SW 1271 (cell line): ENCODE data around the gene SRCAP.

Source experiments
- DNase-seq, 2 experiments: peaks; one replicate each; lab custom pipeline; 2025; lab: John Stamatoyannopoulos, UW

Gene SRCAP

DNA sequence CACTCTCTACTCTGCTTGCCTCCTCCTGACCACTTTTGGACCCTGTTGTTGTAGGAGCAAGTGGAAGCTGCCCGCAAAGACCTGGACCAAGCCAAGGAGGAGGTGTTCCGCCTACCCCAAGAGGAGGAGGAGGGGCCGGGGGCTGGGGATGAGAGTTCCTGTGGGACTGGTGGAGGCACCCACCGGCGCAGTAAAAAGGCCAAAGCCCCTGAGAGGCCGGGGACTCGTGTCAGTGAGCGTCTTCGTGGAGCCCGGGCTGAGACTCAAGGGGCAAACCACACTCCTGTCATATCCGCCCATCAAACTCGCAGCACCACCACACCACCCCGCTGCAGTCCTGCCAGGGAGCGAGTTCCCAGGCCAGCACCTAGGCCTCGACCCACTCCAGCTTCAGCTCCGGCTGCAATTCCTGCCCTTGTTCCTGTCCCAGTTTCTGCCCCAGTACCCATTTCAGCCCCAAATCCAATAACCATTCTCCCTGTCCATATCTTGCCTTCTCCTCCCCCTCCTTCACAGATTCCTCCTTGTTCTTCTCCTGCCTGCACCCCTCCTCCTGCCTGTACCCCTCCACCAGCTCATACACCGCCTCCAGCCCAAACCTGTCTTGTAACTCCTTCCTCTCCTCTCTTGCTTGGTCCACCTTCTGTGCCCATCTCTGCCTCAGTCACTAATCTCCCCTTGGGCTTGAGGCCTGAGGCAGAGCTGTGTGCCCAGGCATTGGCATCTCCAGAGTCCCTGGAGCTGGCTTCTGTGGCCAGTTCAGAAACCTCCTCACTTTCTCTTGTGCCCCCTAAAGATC, 38.2 kb downstream of the SRCAP start:
- DNase-seq: no peak

DNA sequence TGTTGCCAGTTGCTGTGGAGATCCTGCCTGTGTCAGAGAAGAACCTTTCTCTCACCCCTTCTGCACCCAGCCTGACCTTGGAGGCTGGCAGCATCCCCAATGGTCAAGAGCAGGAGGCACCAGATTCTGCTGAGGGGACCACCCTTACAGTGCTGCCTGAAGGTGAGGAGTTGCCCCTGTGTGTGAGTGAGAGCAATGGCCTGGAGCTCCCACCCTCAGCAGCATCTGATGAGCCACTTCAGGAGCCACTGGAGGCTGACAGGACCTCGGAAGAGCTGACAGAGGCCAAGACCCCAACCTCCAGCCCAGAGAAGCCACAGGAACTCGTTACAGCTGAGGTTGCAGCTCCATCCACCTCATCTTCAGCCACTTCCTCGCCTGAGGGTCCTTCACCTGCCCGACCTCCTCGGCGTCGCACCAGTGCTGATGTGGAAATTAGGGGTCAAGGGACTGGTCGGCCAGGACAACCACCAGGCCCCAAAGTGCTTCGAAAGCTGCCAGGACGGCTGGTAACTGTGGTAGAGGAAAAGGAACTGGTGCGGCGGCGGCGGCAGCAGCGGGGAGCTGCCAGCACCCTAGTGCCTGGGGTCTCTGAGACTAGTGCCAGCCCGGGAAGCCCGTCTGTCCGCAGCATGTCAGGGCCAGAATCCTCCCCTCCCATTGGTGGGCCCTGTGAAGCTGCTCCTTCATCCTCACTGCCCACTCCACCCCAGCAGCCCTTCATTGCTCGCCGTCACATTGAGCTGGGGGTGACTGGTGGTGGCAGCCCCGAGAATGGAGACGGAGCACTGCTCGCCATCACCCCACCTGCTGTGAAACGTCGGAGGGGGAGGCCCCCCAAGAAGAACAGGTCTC, 39.0 kb downstream of the SRCAP start:
- DNase-seq: no peak

DNA sequence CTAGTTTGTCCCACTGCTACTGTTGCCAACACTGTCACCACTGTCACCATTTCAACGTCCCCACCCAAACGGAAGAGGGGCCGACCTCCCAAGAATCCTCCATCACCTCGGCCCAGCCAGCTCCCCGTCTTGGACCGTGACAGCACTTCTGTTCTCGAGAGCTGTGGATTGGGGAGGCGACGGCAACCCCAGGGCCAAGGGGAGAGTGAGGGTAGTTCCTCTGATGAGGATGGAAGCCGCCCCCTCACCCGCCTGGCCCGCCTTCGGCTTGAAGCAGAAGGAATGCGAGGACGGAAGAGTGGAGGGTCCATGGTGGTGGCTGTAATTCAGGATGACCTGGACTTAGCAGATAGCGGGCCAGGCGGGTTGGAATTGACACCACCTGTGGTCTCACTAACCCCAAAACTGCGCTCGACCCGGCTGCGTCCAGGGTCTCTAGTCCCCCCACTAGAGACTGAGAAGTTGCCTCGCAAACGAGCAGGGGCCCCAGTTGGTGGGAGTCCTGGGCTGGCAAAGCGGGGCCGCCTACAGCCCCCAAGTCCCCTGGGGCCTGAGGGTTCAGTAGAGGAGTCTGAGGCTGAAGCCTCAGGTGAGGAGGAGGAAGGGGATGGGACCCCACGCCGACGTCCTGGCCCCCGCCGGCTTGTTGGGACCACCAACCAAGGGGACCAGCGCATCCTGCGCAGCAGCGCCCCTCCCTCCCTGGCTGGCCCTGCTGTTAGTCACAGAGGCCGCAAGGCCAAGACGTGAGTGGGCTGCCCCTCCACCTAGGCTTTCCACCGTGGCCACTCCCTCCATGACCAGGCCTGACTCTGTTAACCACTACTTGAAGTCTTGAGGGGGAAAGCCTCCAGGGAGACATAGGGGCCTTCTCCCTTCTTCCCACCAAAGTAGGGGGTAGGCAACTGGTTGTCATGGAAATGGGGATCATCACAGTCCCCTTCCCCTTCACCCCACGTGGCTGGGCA, 40.3 kb downstream of the SRCAP start:
- no peak for DNase-seq

DNA sequence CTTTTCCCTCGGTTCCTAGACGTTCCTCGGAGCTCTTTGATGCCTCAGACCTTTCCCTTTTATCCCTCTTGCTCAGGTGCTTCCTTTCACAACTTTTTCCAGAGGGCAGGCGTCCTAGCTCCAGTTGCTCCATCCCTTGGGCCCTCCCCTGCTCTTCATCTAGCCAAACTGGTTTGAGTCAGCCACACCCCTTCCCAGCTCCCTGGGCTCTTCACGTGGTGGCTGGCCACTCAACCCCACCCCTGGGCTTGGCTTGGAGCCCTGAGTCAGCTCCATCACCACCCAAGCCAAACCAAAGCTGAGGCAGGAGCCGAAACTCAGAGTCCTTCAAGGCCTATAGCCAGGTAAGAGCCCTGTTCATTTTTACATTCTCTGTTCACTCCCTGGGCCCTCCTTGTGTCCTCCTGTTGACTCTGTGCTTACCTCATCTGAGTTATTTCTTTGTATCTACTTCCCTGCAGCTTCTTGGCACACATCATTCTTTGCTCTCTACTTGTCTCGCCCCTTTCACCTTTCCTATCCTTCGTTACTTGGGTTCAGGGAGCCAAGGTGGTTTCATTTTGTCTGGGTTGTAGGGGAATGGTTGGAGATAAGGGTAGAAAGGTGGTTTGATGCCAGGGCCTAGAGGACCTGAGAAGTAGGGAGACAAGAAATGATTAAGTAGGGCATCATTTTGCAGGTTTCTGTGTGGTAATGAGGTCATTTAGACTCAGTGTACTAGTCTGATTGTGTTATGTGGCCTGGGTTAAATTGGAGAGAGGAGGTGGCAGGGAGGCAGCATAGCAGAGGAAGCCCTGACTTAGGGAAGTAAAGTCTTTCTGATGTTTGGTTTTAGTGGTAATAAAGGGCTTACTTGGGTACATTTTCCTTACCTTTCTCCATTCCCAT, 41.6 kb downstream of the SRCAP start:
- DNase-seq: peak; percentile 71 to 74

DNA sequence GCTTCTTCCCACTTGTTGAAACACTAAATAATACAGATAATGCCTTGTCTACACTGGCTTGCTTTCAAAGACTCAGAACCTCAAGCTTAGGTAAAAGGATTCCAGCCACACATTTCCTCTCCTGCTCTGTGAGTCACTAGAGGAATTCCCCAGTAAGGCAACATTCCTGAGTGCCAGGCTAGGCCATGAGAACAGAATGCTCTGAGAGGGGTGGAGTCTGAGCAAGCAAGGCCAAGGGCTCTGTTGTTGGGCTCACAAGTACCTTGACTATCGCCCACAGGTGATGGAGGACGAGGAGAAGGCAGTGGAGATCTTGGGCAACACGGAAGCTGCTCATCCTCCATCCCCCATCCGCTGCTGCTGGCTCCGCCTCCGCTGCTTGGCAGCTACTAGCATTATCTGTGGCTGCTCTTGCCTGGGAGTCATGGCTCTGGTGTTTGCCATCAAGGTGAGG, 42.5 kb downstream of the SRCAP start:
- DNase-seq: peak; percentile 64 to 90

DNA sequence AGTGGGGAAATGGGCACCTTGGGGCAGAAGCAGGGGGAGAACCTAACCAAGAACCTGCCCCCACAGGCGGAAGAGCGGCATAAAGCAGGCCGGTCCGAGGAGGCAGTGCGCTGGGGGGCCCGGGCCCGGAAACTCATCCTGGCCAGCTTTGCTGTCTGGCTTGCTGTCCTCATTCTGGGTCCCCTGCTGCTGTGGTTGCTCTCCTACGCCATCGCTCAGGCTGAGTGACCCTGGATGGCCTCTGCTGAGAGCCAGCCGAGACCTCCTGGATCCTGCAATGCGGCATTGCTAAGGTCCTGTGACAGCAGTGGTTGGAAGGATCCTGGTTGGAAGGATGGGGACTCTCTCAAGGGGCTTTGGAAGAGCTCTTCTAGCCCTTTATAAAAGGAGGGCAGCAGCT, 44.7 kb downstream of the SRCAP start:
- DNase-seq: no peak

DNA sequence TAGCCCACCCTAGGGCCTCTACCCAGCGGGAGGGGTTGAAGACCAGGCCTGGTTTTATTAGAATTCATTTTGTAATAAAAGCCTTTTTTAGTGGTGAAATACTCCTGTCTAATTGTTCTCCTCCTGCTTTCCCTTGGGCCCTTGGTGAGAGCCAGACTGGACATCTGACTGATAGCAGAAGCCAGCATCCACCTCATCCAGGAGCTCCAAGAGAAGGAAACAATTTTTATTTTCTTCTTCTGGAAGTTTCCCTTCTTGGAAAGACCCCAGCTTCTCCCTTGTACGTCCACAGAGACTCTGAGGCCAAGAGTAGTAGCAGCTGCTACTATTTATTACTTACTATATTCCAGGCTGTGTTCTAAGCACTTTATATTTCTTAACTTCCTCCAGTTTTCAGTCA, 45.2 kb downstream of the SRCAP start:
- no peak for DNase-seq

DNA sequence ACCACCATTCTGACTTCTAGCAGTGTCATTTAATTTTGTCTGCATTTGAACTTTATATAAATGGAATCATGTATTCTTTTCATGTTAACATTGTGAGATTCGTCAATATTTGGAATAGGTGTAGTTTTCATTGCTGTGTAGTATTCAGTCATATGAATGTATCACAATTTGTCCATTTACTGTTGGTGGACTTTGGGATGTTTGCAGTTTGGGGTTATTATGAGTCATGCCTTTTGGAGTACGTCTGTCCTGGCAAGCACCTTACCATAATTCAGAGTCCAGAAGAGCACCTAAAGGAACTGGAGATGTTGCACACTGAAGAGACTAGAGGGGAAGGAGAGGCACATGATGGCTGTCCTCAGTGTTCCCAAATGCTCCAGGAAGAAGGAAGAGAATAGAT, 46.1 kb downstream of the SRCAP start:
- DNase-seq: no peak

DNA sequence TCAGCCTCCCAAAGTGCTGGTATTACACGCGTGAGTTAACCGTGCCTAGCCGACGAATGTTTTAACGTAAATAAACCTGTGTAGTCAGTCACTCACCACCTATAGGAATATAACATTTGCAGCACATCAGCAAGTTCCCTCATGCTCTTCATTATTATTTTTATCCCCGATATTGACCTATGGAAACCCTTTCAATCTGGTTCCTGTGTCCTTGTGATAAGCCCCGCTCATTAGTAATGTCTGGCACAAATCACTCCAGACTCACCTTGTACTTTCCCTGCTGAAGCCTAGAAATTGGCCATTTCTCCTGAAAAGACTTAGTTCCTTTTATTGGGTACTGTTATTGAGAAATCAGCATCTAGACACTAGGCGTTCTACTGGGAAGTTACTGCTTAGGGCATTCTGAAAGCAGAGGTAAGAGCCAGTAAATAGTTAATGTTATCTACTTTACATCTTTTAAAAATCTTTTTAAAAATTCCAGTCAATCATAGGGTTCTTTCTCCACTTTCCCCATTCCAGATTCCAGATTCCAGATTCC, 47.7 kb downstream of the SRCAP start:
- no peak for DNase-seq

DNA sequence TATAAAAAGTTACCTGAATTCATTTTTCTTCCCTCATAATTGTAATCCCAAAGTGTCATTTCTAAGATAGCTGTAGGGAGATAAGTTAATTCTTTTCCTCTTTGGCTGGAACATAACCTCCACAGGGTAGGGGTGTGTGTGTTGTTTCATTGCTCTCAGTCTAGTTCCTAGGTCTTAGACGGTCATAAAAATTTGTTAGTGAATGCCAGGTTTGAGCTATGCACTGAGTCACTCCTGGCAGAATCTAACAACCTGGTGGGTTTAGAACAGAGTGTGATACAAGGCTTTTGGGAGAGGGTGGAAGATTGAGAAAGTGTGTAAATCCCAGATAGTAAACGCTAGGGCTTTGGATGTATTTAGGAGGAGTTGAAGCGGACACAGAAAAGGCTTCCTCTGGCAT, 48.4 kb downstream of the SRCAP start:
- no peak for DNase-seq

DNA sequence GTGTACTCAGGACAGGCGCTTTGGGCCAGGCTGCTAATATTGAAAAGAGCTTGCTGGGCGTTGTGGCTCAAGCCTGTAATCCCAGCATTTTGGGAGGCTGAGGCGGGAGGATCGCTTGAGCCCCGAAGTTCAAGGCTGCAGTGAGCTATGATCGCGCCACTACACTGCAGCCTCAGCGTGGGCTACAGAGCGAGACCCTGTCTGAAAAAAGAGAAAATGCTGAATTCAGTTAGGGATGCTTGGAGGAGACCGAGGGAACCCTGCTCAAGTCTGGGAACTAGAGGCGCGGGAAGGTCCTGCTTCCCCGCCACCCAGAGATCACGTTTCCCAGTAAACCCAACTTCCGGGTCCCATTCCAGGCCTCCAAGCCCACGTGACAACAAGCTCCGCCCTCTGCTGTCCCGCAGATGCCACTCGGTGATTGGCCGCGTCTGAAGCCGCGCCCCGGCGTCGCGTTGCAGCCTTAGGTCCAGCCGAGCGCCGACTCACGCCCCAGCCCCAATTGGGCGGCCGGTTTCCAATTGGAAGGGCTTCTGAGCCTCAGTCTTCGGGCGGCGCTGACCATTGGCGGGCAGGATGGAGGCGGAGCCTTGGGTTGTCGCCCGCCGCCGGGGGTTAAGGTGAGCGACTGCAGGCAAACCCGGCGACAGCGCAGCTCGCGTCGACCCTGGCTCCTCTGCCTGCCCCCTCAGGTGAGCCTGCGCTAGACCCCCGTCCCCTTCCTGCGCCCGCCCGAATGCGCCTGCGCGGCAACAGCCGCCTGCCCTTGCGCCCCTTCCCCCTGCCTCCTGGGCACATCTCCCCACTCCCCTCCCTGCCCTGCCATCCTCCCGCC, 49.0 kb downstream of the SRCAP start, which contains the start of gene PHKG2:
TSS of gene PHKG2 (plus strand) at position 627 of the 835 bp plus-strand sequence. CDS start 396 bp downstream, outside the sequence.
- DNase-seq: peak; percentile 98 to 99

DNA sequence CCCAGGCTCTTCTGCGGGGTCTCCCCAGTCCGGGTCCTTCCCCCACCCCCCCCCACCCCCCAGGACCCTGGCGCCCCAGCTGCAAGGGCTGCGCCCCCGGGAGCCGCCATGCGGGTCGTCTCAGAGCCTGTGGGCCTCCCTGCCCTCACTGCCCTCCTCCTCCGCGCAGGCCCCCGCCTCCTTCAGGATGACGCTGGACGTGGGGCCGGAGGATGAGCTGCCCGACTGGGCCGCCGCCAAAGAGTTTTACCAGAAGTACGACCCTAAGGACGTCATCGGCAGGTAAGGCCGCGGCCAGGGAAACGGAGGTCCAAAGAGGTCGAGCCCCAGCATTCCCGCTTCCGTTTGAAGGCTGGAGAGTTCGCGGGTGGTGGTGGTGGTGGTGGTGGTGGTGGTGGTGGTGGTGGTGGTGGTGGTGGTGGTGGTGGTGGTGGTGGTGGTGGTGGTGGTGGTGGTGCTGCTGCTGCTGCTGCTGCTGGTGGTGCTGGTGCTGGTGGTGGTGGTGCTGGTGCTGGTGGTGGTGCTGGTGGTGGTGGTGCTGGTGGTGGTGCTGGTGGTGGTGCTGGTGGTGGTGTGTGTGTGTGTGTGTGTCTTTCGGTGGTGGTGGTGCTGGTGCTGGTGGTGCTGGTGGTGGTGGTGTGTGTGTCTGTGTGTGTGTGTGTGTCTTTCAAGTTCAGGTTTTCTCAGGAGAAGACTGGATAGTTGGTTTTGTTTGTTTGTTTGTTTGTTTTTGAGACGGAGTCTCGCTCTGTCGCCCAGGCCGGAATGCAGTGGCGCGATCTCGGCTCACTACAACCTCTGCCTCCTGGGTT, 49.9 kb downstream of the SRCAP start:
- DNase-seq: peak in 1 of 2 experiments; percentile 37

DNA sequence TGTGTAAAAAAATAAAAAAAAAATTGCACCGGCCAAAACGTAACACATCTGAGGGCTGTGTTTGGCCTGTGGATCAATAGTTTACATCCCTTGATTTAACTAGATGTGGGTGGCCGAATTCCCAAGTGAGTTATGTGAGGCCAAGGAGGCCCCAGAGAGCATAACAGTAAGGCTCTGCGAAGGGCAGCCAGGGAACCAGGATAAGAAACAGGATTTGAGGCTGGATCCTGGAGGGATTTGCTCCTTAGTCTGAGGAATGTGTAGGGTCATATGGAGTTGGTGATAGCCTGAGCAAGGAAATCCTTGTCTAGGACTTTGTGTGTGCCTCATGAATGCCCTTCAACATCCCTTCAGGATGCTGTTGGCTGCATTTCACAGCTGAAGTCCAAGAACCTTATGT, 51.2 kb downstream of the SRCAP start:
- DNase-seq: no peak

DNA sequence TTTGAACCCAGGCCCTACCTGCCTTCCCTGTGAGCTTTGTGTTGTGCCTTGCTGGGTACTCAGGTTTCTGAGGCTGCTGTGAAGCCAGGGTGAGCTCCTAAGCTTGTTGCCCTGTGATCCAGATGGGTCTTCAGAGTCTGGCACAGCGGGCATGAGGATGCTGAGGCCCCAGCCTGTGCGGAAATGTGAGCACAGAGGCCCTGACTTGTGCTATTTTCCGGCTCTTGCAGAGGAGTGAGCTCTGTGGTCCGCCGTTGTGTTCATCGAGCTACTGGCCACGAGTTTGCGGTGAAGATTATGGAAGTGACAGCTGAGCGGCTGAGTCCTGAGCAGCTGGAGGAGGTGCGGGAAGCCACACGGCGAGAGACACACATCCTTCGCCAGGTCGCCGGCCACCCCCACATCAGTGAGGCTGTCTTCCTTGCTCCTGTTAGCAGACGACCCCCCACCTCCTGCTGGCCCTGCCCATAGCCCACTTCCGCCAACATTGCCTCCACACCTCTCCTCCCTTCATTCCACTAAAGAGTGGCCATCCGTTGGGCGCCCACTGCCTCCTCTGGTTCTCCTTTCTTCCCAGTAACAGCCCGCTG, 52.0 kb downstream of the SRCAP start:
- DNase-seq: no peak

DNA sequence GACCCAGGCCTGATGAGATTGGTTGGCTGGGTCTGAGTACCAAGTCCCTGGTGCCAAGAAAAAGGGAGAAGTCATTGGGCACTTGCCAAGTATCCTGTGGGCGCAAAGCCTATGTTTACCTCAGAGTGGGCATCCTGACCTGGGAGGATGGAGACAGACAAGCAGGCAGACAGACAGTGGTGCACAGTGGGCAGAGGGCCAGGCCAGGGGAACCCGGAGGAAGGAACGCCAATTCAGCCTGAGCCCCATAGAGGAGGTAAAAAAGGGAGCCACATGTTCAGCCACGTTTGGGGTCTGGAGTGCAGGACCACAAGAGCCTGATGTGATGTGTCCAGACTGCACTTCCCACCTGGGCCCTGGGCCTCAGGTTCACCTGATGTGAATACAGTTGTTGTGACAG, 54.6 kb downstream of the SRCAP start:
- DNase-seq: no peak

DNA sequence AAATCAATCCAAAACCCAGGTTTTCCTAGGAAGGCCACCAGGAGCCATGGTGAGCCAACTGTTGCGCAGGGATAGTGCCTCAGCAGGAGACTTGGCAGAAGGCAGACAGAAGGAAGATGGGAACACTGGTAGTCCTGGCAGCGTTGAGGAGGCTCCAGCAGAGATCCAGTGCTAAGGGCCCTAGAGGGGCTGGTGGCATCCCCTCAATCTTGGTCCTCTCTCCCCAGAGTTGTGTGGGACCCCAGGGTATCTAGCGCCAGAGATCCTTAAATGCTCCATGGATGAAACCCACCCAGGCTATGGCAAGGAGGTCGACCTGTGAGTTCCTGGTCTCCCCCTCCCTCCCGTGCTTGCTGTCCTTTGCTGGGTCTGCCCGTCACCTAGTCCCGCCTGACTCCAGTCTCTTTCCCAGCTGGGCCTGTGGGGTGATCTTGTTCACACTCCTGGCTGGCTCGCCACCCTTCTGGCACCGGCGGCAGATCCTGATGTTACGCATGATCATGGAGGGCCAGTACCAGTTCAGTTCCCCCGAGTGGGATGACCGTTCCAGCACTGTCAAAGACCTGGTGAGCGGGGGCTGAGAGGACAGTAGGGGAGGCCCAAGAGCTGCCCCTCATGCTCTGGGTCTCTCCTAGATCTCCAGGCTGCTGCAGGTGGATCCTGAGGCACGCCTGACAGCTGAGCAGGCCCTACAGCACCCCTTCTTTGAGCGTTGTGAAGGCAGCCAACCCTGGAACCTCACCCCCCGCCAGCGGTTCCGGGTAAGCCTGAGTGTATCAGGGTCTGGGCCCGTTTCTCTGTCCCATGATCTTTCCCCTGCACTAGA, 57.2 kb downstream of the SRCAP start:
- no peak for DNase-seq

DNA sequence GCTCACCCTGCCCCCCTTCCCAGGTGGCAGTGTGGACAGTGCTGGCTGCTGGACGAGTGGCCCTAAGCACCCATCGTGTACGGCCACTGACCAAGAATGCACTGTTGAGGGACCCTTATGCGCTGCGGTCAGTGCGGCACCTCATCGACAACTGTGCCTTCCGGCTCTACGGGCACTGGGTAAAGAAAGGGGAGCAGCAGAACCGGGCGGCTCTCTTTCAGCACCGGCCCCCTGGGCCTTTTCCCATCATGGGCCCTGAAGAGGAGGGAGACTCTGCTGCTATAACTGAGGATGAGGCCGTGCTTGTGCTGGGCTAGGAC, 57.8 kb downstream of the SRCAP start:
- no peak for DNase-seq

DNA sequence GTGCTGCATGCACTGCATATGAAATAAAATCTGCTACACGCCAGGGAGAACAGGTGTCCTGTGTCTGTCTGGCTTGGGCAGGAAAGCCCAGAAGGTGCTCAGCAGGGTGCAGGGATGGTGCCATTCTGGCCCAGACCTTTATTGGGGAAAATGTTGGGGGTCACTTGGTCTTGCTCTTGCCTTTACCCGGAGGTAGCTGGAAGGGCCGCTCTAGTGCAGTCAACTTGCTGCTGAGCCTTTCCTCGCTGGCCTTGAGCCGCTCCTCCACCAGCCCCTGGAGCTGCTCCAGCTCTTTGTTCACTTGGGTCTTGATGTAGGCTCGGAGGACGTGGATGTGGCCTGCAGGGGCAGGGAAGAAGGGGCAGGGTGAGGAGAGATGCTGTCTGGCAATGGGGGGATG, 58.3 kb downstream of the SRCAP start:
- no peak for DNase-seq
